Stromal cell of bone marrow (primary cell): ENCODE measurements around the gene PPP2R2B.

Experiments used
- DNase-seq: peaks from one replicate; pipeline ENCODE4 v3.0.0-alpha.2; 2012; ENCODE audit warnings: low read depth

The PPP2R2B gene

DNA sequence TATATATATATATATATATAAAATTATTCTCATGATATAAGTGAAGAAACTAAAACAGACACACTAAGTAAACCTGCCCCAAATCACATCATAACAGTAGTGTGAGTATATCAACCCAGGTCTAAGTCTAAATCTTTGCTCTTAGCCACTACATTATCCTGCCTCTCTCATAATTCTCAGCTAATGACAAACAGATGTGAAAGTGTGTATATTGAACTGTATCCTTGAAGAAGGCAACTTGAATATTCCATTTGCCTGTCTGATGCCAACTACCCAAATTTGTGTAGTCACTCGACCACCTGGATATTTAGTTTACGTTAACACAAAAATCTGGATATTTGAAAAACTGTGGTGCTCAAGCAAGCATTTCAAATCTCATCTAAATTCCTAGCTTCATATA lies 97.4 kb downstream of the PPP2R2B start:
- no peak for DNase-seq

DNA sequence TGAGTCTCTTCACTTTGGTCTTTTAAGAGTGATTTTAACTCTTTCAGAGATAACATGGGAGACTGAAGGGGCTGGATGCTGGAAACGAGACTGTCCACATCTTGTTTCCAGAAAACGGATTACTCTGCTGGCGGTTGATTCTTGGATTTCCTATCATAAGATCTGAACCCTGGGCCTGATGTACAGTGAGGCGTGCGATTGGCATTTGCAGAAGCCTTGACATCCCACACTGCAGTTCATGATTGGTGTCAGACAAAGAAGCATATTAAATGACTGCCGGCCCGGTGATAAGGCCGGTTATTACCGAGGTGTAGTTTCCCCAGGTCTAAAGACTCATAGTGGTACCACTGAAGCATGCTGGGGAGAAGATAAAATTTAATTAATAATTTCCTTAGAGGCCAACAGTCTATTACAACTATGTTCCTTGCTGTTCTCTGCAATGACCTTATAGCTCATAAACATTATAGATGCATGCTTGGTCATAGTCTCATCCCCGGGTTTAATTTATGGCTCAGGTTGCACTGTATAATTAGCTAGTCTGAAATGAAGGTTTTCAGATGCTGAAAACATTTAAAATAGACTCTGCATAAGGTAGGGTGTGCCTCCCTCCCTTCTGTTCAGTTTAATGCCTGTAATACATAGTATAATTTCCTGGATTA lies 99.2 kb downstream of the PPP2R2B start:
- no peak for DNase-seq

DNA sequence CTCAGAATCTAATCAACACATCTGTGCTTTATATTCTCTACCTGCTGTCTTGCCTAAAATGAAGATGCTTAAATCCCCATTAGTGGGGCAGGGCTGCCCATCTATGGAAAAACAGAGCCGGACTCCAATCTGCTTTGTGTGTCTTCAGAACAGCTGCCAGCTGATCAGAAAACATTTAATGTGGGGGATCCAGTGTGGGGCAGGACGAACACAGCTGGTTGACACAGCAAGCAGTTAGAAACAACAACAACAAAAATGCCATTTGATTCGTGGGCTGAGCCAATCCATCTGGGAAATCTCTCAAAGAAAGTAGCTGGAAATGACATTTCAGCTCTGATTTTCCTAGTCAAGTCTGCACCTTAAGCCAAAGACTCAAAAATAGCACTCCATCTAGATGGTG lies 99.8 kb downstream of the PPP2R2B start:
- DNase-seq, result no peak

- no peak for DNase-seq
Measured at GRCh38 chr5:146778261-146778660, 100.3 kb downstream of the PPP2R2B start.

GRCh38 chr5:146772881-146773466 lies 105.6 kb downstream of the PPP2R2B start:
- DNase-seq, result no peak

GRCh38 chr5:146770980-146771379 lies 107.6 kb downstream of the PPP2R2B start:
- DNase-seq, result no peak

DNA sequence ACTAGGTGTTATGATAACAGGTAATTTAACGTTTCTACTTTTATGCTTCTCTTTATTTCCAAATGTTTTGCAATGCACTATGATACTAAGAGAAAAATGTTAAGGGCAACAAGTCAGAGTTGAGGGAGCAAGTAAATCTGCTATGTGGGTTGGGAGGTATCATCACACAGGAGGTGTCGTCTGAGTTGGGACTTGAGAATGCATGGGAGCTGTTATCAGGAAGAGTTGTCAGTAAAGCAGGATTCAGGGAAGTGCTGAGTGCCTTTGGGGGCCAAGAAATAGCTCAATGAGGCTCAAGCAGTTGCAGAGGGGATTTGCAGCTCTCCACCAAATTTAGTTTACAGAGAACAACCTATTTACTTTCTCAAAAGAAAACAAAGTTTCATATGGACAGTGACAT lies 108.0 kb downstream of the PPP2R2B start:
- DNase-seq, result no peak

GRCh38 chr5:146767534-146767933 lies 111.0 kb downstream of the PPP2R2B start:
- DNase-seq, result no peak

DNA sequence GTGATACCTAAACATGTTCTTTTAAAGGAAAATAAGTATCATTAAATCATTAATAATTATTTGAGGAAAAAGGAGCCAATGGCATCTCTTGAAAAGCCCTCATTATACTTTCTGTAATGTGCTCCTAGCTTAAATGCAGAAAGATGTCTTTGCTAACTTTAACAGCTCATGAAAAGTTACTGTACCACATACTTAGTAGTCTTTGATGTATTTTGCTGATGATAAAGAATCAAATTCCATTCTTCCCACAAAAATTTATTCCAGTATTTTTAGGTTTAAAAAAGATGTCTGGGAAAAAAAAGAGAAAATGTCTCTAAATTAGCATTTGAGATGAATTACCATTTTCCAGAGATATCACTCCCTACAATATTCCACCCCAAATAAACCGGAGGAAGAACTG lies 112.5 kb downstream of the PPP2R2B start:
- DNase-seq, result no peak

GRCh38 chr5:146765089-146765832 lies 113.3 kb downstream of the PPP2R2B start:
- no peak for DNase-seq

GRCh38 chr5:146762830-146763229 lies 115.7 kb downstream of the PPP2R2B start:
- DNase-seq, result no peak

GRCh38 chr5:146761811-146762210 lies 116.7 kb downstream of the PPP2R2B start:
- no peak for DNase-seq

DNA sequence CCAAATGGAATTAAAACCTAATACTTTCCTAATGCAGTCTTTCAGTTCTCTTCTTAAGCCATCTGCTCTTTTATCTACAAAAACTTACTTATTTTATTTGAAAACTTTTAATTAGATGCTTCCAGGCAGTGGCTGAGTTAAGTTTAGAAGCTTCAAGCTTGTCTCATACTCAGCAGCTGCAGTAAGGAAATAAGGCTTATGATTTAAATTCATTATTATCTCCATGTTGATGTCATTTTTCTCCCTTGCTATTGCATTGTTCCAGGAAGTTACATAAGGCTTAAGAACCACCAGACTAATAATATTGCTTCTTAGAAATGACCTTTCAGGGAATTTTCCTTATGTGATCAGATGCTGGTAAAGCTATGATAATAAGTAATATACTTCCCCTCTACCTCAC lies 119.6 kb downstream of the PPP2R2B start:
- no peak for DNase-seq

- DNase-seq, result no peak
Measured at GRCh38 chr5:146758076-146758475, 120.5 kb downstream of the PPP2R2B start.

- no peak for DNase-seq
Measured at GRCh38 chr5:146756546-146756945, 122.0 kb downstream of the PPP2R2B start.

GRCh38 chr5:146755793-146756192 lies 122.8 kb downstream of the PPP2R2B start:
- DNase-seq, result no peak

GRCh38 chr5:146754621-146755020 lies 123.9 kb downstream of the PPP2R2B start:
- DNase-seq, result no peak

- no peak for DNase-seq
Measured at GRCh38 chr5:146753641-146754040, 124.9 kb downstream of the PPP2R2B start.

GRCh38 chr5:146751781-146752401 lies 126.7 kb downstream of the PPP2R2B start:
- no peak for DNase-seq

GRCh38 chr5:146751054-146751453 lies 127.5 kb downstream of the PPP2R2B start:
- DNase-seq, result no peak

DNA sequence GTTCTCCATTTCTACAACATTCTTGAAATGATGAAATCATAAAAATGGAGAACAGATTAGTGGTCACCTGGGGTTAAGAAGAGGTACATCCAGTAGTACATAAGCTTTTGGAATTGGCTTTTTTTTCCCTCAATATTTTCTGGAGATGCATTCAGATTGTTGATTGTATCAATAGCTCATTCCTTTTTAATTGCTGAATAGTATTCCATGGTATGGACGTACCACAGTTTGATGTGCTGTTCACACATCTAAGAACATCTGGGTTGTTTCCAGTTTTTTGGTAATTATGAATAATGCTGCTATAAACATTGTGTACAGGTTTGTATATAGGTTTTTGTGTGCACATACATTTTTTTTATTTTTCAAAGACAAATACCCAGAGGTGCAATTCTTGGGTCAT lies 130.0 kb downstream of the PPP2R2B start:
- no peak for DNase-seq

- no peak for DNase-seq
Measured at GRCh38 chr5:146745931-146746577, 132.5 kb downstream of the PPP2R2B start.
